ENCODE results near the gene SNX30. TPM values are rescaled to one million over a fixed set of nuclear protein-coding genes. Genes with fewer than 3 reads are reported as not detected.
A peak's percentile ranks its signal among the peaks of the same experiment; 100 is the strongest.

SNX30 gene
- total and polyA plus RNA-seq, 2 donors from 2014 or later: 7.9 to 22.9 TPM

DNA sequence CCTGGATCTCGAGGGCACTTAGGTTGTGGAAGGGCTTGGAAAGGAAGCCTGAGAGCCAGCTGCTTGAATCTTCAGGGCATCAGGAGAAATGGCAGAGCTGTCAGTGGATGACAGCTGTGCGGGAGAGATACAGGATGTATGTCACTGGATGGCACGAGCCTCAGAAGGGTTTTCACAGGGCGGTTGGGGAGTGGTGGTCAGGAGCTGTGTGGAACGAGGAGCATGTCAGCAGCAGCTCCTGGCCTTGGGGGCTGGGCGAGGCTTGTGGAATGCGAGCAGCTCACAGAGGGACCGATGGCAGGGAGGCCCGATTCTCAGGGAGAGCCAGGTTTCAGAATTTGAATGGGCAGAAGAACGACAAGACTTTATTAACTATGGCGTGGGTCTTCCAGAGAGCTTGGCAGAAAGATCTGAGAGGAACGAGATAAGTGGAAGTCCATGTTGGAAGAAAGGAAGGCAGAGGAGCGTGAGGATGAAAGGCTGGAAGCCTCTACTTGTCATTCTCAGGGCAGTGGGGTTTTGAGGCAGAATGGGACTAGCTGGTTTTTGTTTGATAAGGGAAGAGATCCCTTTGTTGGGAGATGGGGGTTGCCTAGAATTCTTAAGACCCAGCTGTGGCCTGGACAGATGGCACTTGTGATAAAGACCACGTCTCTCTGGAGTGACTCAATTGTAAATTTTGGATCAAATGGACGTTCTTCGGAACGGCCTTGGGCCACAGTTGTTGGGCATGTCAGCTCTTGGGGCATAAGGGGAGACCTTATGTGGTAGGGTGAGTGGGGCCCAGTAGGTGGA is 60.3 kb downstream of the SNX30 start:
- Histone ChIP-seq H3K27ac (ENCODE audit: low read depth in 2 of 2, low read length in 2 of 2) (no peak overlapping the region), H3K27me3 (ENCODE audit: control insufficient read depth, insufficient read depth, low read length) (no peaks in the 10 kb centered on the region), H3K4me3 (ENCODE audit: low read length in 3 of 3) (no peak overlapping the region), H3K4me1 (ENCODE audit: control insufficient read depth in 2 of 3, insufficient read depth in 2 of 3, low read depth in 1 of 3, low read length in 3 of 3) (peaks cover 0 to 4% (median 0%) of the 10 kb centered on the region in 3 donors), H3K9me3 (ENCODE audit: control insufficient read depth in 2 of 3, insufficient read depth in 1 of 3, low read length in 3 of 3) (no peaks in the 10 kb centered on the region), H3K9ac (ENCODE audit: low read length in 3 of 3) (no peak overlapping the region), H3K36me3 (ENCODE audit: control insufficient read depth in 2 of 3, insufficient read depth in 3 of 3, low read length in 3 of 3) (no peaks in the 10 kb centered on the region)
- intact Hi-C loops (cut with DNase I): no loop called here
- peak in 1 of 5 donors; percentile 7 for DNase-seq
- TF ChIP-seq, protein P1, sequence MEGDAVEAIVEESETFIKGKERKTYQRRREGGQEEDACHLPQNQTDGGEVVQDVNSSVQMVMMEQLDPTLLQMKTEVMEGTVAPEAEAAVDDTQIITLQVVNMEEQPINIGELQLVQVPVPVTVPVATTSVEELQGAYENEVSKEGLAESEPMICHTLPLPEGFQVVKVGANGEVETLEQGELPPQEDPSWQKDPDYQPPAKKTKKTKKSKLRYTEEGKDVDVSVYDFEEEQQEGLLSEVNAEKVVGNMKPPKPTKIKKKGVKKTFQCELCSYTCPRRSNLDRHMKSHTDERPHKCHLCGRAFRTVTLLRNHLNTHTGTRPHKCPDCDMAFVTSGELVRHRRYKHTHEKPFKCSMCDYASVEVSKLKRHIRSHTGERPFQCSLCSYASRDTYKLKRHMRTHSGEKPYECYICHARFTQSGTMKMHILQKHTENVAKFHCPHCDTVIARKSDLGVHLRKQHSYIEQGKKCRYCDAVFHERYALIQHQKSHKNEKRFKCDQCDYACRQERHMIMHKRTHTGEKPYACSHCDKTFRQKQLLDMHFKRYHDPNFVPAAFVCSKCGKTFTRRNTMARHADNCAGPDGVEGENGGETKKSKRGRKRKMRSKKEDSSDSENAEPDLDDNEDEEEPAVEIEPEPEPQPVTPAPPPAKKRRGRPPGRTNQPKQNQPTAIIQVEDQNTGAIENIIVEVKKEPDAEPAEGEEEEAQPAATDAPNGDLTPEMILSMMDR (IDR thresholded peaks at IDR 0.05; ENCODE audit: borderline replicate concordance, extremely low read depth, insufficient read depth): no peak
- no peak for FAIRE-seq

DNA sequence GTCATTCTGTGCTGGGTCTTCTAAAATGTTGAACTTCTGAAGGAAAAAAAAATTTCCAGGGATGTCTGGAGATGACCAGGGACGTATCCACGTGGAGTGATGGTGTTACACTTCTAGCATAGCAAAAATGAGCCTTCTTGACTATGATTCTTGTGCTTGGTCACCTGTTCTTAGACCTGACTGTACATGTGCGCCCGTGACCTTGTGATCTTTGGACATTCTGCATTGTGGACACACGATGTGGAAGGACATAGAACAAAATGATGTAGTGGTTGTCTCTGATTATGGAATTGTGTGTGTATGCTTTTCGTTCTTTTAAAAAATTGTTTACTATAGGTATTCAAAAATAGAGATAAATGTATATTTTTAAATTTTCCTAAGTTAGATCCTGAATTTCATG is 61.0 kb downstream of the SNX30 start:
- H3K36me3 ChIP-seq (ENCODE audit: control insufficient read depth in 2 of 3, insufficient read depth in 3 of 3, low read length in 3 of 3): no peaks in the 10 kb centered on the region
- H3K9me3 ChIP-seq (ENCODE audit: control insufficient read depth in 2 of 3, insufficient read depth in 1 of 3, low read length in 3 of 3): no peaks in the 10 kb centered on the region
- TF ChIP-seq, protein P1 (IDR thresholded peaks at IDR 0.05; ENCODE audit: borderline replicate concordance, extremely low read depth, insufficient read depth): no peak
- intact Hi-C loops (cut with DNase I): no loop called here
- no peak overlapping the region for H3K9ac ChIP-seq (ENCODE audit: low read length in 3 of 3)
- H3K4me1 ChIP-seq (ENCODE audit: control insufficient read depth in 2 of 3, insufficient read depth in 2 of 3, low read depth in 1 of 3, low read length in 3 of 3): peaks cover 0 to 4% (median 0%) of the 10 kb centered on the region in 3 donors
- DNase-seq: no peak
- H3K4me3 ChIP-seq (ENCODE audit: low read length in 3 of 3): no peak overlapping the region
- no peak overlapping the region for H3K27ac ChIP-seq (ENCODE audit: low read depth in 2 of 2, low read length in 2 of 2)
- H3K27me3 ChIP-seq (ENCODE audit: control insufficient read depth, insufficient read depth, low read length): no peaks in the 10 kb centered on the region
- FAIRE-seq: no peak

DNA sequence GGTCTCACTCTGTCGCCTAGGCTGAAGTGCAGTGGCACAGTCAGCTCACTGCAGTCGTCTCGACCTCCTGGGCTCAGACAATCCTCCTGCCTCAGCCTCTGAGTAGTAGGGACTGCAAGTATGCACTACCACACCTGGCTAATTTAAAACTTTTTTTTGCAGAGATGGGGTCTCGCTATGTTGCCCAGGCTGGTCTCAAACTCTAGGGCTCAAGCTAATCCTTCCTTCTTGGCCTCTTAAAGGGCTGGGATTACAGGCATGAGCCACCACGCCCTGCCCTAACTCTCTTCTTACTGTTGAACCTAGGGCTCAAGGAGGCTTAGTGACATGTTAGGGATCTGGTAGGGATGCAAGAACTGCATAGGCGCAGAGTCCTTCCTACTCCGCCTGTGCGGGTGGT is 65.3 kb downstream of the SNX30 start:
- H3K36me3 ChIP-seq (ENCODE audit: control insufficient read depth in 2 of 3, insufficient read depth in 3 of 3, low read length in 3 of 3): peaks cover 0 to 5% (median 0%) of the 10 kb centered on the region in 3 donors
- no peaks in the 10 kb centered on the region for H3K27me3 ChIP-seq (ENCODE audit: control insufficient read depth, insufficient read depth, low read length)
- no peak for FAIRE-seq
- H3K4me1 ChIP-seq (ENCODE audit: control insufficient read depth in 2 of 3, insufficient read depth in 2 of 3, low read depth in 1 of 3, low read length in 3 of 3): peaks cover 0 to 7% (median 0%) of the 10 kb centered on the region in 3 donors
- no peaks in the 10 kb centered on the region for H3K9me3 ChIP-seq (ENCODE audit: control insufficient read depth in 2 of 3, insufficient read depth in 1 of 3, low read length in 3 of 3)
- H3K4me3 ChIP-seq (ENCODE audit: low read length in 3 of 3): no peak overlapping the region
- DNase-seq: no peak
- intact Hi-C loops (cut with DNase I): no loop called here
- H3K9ac ChIP-seq (ENCODE audit: low read length in 3 of 3): no peak overlapping the region
- no peak overlapping the region for H3K27ac ChIP-seq (ENCODE audit: low read depth in 2 of 2, low read length in 2 of 2)
- TF ChIP-seq, protein P1 (IDR thresholded peaks at IDR 0.05; ENCODE audit: borderline replicate concordance, extremely low read depth, insufficient read depth): no peak
